Posterior cingulate gyrus (tissue), 11 donors: ENCODE data around the gene MLKL.
A peak's percentile ranks its signal among the peaks of the same experiment; 100 is the strongest.
"Not testable (repeated sequence)": the region's sequence is repeated elsewhere in the genome, so short reads cannot be mapped to it uniquely, and the experiment has no call there.

Source experiments
- DNase-seq, 10 donors: peaks; one replicate each; pipeline versions ENCODE4 v3.0.0 to v3.0.0-alpha.2; 2020 to 2021; ENCODE audit warnings: mixed read lengths in 3 of 10
- intact Hi-C: fragments of 100-400 bp; cut with DNase I; formaldehyde crosslinking; loops from one replicate; pipeline ENCODE4 v1.15.1; 2023

MLKL gene

GRCh38 chr16:74713325-74713724, 12.7 kb upstream of the MLKL start:
- intact Hi-C loops: no loop called here
- DNase-seq: peak in 3 of 10 donors; percentile 51 to 86 (median 66)

DNA sequence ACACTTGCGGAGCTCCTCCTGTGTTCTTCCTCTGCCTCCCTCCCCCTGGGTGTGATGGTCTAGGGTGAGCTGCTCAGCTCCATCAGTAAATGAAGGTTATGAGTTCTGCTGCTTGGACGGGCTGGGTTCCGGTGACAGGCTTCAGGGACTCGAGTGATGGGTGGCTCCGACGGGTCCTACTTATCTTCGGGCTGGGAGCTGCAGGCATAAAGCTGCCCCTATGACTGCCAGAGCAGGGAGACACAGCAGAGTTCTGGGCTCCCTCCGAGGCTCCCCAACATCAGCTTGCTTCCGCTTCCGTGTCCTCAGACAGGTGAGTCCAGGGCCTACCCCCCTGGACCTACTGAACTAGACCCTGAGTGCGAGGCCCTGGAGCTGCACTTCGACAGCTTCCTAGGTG, 11.3 kb upstream of the MLKL start:
- intact Hi-C loops: no loop called here
- DNase-seq: peak in 2 of 10 donors; percentile 59 to 65

GRCh38 chr16:74710401-74710800, 9.7 kb upstream of the MLKL start:
- intact Hi-C loops: no loop called here
- peak in 1 of 10 donors; percentile 12 for DNase-seq

DNA sequence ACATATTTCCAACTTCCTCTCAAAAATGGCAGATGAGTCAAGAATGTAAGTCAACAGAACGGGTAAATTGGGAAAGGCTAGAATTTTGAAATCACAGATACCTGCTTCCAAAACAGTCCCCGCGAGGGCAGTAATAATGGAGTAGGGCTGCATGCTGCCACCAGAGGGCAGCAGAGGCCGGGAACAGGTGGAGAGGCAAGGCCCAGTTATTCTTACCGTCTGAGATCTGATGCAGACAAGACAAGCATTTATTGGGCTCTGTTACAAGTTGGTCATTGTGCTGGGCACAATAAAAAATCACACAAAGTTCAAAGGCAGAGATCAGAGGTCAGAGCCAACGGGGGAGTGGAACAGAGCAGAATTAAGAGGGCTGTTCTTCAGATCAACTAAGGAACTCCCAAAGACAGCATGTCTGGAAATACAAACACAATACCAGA, 8.8 kb upstream of the MLKL start:
- intact Hi-C loops: loop anchor here (1.0 to 10.0 kb wide), 3 partner anchors 104 to 285 kb away; partner anchors contain the start of gene ZNRF1

DNA sequence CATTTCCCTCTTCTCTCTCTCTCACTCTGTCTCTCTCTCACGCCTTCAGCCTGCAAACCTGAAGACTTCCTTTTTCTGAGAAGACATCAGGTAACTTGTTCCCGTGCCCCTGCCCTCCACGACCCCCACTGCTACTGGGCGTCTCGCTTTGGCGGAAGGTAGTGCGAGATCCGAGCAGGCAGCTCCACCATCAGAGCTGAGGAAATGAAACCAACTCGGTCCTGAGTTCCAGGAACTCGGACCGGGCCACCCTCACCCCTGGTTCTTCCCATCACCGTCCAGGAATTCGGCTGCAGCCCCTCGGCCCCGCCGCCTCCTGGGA, 585 bp downstream of the MLKL start:
- intact Hi-C loops: loop anchor here (10.0 kb wide), 1 partner anchor 295 kb away; the partner anchor contains the start of gene ZNRF1
- peak in 1 of 10 donors; percentile 83 for DNase-seq

More for the DNA sequence above, 8.8 kb upstream of the MLKL start:
- peak; percentile 78 to 98 (median 90) for DNase-seq

DNA sequence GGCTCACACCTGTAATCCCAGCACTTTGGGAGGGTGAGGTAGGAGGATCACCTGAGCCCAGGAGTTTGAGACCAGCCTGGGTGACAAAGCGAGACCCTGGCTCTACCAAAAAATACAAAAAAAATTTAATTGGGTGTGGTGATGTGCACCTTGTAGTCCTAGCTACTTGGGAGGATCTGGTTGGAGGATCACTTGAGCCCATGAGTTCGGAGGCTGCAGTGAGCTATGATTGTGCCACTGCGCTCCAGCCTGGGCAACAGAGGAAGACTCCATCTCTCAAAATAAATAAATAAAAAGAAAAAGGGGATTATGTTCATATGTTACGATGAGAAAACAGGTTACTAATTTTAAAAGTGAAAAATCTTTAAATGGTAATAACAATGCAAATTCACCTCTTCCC, 996 bp downstream of the MLKL start:
- intact Hi-C loops: loop anchor here (10.0 kb wide), 1 partner anchor 295 kb away; the partner anchor contains the start of gene ZNRF1
- peak in 1 of 10 donors; percentile 63 for DNase-seq

DNA sequence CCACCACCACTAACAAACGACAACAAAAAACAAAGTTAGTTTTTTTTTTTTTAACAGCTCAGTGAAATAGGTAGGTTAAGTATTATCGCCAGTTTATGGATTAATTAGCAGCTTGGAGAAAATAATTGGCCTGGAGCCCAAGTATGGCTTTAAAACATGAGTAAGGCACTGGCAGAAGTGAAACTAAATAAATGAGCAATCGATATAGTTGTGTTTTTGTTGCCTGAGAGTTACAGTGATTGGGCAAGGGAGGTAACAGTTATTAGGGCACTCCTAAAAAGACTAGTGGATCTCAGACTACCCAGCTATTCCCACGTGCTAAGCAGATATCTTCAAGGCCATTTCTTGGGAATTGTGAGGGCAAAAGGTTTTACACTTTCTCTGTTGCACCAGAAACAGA, 2.4 kb downstream of the MLKL start:
- DNase-seq: no peak
- intact Hi-C loops: no loop called here

GRCh38 chr16:74695450-74696422, 4.9 kb downstream of the MLKL start:
- intact Hi-C loops: no loop called here

GRCh38 chr16:74691093-74691855, 9.4 kb downstream of the MLKL start:
- DNase-seq: peak in 1 of 10 donors; percentile 73
- intact Hi-C loops: no loop called here

More at GRCh38 chr16:74695450-74696422, 4.9 kb downstream of the MLKL start:
- peak; percentile 52 to 97 (median 85) for DNase-seq

- intact Hi-C loops: no loop called here
- peak in 1 of 10 donors; percentile 37 for DNase-seq
Measured at GRCh38 chr16:74682556-74682955, 18.1 kb downstream of the MLKL start.

- peak in 1 of 10 donors; percentile 2 for DNase-seq
- intact Hi-C loops: no loop called here
Measured at GRCh38 chr16:74680681-74681080, 20.0 kb downstream of the MLKL start.

- intact Hi-C loops: no loop called here
- DNase-seq: peak in 1 of 10 donors; percentile 12
Measured at GRCh38 chr16:74679983-74680382, 20.7 kb downstream of the MLKL start.

GRCh38 chr16:74677868-74678267, 22.8 kb downstream of the MLKL start:
- peak in 1 of 10 donors; percentile 26 for DNase-seq
- intact Hi-C loops: no loop called here

DNA sequence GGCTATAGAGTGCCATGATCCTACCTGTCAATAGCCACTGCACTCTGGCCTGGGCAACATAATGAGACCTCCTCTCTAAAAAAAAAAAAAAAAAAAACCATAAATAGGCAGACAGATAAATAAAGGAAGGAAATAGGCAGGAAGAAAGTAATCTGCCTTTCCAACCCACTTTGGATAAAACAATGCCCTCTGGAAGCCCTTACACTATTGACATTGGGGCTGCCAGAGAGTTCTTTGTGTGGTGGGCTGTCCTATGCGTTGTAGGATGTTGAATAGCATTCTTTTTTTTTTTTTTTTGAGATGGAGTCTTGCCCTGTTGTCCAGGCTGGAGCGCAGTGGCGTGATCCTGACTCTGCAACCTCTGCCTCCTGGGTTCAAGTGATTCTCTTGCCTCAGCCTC, 26.8 kb downstream of the MLKL start:
- intact Hi-C loops: no loop called here
- no peak for DNase-seq

GRCh38 chr16:74668877-74669276, 31.8 kb downstream of the MLKL start:
- DNase-seq, intact Hi-C loops: not testable (repeated sequence)

GRCh38 chr16:74667255-74667700, 33.4 kb downstream of the MLKL start:
- intact Hi-C loops: no loop called here
- DNase-seq: peak in 7 of 10 donors; percentile 11 to 85 (median 27)

DNA sequence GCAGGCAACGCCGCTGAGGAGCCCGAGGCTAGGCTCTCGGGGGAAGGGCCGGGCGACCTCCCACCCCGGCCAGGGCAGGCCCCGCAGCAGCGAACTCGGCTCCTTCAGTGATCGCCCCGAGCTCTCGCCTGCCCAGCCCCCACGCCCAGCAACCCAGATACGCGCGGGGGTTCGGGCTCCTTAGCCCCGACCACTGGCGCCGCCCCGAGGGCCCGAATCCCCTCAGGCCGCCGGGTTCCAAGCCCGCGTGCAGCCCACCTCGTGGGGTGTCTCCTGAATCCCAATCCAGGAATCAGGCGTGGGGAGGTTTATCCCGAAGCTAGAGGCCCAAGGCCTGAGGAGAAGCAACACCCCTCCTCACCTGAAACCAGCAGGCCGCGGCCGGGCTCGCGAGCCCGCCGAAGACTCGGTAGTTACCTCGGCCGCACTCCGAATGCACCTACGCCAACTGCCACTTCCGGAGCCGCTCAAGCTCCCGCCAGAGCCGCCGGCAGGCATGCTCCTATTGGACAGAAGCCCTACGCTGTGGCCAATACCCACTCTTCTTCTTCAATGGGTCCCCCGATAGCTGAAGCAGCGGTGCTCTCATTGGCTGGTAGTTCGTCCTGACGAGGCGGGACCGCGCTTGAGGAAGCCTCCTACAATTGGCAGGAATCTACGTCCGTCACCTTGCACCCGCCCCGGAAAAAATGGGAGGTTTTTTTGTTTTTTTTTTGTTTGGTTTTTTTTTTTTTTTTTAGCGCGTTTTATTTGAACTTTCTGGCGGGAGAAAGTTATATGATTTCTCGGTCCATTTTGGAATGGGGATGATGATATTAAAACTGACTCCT, 34.0 kb downstream of the MLKL start, which contains the start of gene RFWD3:
RFWD3 (minus strand) TSS at position 453 of the 830 bp plus-strand sequence. CDS start 5,428 bp downstream, outside the sequence.
- DNase-seq: peak; percentile 96 to 100 (median 98)
- intact Hi-C loops: no loop called here

DNA sequence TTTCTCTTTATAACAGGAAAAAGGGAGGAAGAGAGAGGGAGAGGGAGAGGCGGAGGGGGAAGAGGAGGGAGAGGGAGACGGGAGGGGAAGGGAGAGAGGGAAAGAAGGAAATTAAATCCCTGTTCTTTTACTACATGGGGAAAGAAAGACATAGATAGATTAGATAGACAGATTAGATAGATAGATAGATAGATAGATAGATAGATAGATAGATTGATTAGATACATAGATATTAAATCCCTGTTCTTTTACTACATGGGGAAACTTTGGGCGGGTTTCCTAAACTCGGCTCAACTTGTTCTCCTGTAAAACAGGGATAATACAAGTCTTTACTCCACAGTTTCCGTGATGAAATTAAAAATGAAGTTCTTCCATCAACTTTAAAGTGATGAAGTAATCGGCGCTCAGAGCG, 34.6 kb downstream of the MLKL start:
- intact Hi-C loops: no loop called here
- DNase-seq: no peak

DNA sequence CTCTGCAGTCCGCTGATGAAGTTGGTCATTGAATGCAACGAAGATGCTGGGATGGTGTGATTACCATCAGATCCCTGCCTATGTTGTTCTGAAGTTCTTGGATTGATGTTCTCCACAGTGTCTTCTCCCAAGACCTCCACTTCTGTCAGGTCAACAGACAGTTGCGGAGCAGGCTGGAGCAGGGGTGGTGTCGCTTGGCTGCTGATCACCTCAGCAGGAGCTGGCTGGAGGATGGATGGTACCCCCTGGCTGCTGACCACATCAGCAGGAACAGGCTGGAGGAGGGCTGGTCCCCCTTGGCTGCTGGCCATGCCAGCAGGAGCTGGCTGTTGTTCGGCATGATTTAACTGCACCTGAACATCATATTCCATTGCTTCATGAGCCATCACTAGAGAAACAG, 39.6 kb downstream of the MLKL start:
- peak in 1 of 10 donors; percentile 64 for DNase-seq
- intact Hi-C loops: no loop called here

- DNase-seq: no peak
- intact Hi-C loops: no loop called here
Measured at GRCh38 chr16:74660383-74660782, 40.3 kb downstream of the MLKL start.
